ENCODE data around the gene MEF2A.
"Not testable (repeated sequence)": the region's sequence is repeated elsewhere in the genome, so short reads cannot be mapped to it uniquely, and the experiment has no call there.

Gene MEF2A

DNA sequence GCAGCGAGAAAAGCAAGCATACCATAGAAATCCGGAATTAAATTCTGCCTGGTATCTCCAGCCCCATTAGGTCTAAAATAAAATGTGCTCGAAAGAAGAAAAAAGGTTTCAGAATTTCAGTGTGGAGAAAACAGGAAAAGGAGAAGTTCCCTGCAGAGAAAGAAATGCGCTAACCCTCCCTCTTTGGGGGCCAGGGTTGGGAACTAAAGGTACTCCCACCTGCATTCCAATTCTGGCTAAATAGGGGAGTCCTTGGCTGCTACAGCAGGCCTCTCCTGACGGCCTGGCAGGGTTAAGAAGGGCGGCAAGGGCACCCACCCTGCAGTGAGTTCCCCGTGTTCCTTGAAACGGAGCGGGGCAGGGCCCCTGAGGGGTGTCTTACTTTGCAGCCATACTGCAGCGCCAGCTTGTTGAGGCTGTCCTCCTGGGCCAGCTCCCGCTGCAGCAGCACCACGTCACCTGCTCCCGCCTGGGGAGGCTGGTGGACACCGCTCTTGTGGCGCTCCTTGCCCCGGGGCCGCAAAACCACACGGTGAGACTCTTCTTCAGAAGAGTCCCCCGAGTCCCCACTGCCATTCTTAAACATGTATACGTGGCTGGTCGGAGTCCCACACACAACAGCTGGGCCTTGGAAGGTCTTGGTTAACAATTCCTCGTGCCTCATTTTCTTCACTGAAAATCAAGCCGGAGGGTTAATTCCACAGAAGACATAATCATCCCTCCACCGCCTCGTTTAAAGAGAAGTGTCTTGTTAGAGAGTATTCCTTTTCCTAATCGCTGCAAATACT is 165.7 kb downstream of the MEF2A start:
- DNase-seq (ENCODE audit: low read depth), result no peak

DNA sequence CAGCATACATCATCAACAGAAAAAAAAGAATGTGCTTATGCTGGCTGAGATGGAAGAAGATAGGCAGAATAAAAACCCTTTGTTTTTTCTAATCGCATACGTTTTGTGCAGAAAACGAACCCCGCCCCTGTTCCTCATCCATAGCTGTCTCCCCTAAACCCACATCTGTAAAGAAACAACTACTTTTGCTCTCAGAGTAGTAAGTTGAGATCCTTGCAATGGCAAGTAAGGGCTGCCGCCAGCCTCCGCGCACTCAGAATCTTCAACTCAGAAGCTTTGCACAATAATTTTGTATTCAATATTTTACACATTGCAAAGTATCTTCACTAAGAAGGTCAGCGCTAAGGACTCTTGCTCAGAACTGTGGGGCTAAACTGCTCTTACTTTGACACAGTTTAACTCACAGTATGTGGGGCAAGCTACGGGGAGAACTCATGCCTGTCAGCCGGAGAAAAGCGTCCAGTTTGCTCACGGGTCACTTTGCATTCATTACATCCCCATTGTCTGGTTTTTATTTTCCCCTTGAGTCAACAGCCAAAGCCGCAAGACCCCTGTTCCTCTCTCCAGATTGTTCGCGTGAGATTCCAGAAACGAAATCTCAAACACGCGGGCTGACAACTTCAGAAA is 166.5 kb downstream of the MEF2A start:
- no peak for DNase-seq (ENCODE audit: low read depth)

DNA sequence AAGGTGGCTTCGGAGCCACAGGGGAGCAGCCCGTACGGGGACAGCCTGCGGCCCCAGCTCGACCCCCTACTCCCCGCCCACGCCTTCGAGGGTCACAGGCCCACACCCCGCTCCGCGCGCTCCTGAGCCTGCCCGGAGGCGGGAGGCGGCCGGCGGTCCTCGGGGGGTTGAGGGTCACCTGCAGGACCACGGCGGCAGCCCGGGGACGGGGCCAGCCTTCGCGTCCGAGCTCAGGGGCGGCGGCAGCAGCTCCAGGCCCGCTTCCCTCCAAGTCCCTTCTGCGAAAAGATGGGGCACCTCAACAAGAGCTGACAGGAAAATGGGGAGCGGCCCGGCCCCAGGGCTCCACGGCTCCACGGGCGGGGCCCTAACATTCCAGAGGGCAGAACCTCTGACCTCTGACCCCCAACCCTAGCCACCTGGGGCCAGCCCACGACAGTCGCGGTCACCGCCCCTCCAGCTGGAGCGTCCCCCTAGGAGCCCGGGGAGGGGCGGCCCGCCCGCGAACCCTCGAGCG is 167.0 kb downstream of the MEF2A start:
- no peak for DNase-seq (ENCODE audit: low read depth)

DNA sequence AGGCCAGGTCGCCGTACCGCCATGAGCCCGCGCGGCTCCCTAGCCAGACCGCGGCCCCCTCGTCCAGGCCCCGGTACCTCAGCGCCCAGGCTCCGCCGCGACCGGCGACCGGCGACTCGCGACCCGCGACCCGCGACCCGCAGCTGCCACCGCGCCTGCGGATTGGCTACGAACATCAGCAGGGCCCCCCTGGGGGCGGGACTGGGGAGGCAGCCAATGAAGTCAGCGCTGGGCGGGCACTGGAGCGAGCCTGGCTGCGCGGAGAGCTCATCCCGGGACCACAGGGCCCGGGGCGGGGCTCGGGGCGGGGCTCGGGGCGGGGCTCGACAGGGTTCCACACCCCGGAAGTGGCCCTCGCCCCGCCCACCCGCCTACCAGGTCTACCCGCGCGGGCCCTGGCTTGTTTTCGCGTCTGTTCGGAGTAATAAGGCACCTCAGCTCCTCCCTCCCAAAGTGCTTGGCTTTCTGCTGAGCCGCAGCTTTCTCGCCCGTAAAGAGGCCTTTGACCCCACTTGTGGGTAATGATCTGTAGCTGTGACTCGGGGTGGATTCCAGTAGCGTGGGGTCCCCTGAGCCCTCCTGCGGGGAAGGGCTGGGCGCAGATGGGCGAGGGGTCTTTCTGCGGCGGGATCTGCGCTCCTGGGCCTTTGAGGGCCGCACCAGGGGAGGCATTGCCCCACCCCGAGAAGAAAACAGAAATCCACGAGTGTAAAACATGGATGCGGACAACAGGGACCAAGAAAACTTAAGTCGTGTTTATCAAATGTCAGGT is 167.7 kb downstream of the MEF2A start, which contains the start of gene LYSMD4:
LYSMD4 (minus strand) TSS at position 170 of the 772 bp plus-strand sequence. CDS start 1,438 bp downstream, outside the sequence.
- DNase-seq (ENCODE audit: low read depth), result peak; percentile 73

DNA sequence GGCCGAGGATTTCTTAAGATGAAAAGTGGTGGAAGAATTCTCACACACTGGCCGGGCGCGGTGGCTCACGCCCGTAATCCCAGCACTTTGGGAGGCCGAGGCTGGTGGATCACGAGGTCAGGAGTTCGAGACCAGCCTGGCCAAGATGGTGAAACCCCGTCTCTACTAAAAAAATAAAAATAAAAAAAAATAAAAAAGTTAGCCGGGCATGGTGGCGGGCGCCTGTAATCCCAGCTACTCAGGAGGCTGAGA is 168.2 kb downstream of the MEF2A start:
- DNase-seq (ENCODE audit: low read depth), result not testable (repeated sequence)

DNA sequence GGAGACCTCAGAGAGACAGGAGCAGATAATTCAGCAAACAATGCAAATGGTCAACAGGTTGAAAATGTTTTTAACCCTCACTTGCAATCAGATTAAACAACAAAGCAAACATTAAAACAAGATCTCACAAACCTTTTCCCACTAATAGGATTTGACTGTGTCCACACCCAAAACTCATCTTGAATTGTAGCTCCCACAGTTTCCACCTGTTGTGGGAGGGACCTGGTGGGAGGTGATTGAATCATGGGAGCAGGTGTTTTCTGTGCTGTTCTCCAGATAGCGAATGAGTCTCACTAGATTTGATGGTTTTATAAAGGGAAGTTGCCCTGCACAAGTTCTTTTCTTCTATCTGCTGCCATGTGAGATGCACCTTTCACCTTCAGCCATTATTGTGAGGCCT is 168.8 kb downstream of the MEF2A start:
- DNase-seq (ENCODE audit: low read depth), result no peak

DNA sequence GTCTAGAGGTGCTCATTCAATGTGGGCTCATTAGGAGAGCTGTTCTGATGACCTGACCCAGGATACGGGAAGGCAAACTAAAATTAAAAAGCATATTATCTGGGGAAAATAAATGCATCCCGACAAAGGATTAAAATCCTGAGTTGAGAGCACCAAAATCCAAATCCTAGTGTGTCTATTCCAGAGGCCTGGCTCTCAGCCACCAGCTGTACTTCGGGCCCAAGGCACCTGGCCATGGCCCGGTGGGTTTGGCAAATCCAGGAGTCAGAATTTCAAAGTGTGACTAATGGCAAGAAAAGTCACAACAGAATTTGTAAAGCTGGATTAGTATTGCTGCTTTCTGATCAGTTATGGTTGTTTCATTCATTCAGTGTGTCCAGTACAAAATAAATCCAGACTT is 170.1 kb downstream of the MEF2A start:
- no peak for DNase-seq (ENCODE audit: low read depth)

DNA sequence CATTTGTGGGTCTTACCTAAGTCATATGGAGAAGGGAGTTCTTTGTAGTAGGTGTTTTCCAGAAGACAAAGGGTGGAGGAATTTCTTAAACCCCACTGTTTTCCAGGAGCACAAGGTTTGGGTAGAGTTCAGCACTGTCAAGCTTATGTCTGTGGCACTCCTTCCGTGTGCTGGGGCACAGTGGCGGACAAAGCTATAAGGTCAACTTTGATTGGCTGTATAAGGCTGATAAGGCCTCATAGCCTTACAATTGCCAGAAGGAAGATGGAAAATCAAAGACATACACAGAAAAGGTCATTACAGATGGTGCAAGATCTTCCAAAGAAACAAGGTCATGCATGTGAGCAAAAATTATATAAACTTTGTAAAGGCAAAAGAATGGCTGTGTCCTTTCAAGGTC is 170.9 kb downstream of the MEF2A start:
- no peak for DNase-seq (ENCODE audit: low read depth)

DNA sequence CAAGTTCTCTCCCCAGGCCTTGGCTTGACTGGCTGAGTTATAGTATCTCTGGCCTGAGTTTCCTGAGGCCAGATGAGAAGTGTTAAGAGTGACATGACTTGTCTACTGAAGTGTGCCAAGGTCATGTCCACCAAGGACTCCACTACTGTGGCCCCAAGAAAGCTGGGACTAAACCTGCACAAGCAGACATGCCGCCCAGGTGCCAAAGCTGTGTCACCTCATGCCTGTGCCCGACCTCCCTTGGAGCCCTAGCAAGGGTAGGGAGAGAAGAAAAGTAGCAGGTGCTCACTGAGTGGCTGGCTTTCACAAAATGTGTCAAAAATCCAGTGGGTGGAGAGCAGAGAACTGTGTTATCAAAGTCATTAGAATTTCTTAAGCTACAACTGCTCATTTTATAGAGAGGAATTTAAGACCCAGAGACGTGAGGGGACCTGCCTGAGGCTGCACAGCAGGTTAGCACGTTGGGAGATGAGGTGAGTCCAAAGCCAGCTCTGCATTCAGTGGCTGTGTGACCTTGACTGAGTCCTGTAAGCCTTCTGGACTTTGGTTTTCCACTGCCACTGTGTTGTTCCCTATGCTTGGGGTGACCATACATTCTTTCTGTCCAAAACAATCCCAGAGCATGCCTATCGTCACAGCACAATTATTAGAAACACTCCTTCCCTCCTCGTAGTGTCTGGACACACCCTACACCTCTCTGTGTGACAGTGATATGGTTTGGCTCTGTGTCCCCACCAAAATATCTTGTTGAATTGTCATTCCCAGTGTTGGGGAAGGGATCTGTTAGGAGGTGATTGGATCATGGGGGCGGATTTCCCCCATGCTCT is 172.4 kb downstream of the MEF2A start:
- no peak for DNase-seq (ENCODE audit: low read depth)

DNA sequence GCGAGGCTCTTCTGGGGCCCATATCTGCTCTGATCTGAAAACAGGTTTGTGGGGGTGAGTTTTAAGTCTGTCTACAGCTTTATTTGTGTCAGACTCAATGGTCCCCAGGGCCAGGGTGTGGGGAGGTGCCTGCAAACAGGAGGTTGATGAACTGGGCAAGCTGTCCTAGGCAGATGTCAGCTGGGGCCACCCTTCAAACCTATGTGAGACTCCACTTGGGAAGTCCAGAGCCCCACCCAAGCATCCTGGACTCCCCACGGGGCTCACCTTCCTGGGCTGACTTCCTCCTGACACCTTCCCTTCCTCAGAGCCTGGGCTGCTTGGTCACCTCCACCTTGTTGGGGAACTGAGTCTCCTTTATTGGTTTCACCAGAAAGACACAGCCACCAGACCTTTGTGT is 176.1 kb downstream of the MEF2A start:
- no peak for DNase-seq (ENCODE audit: low read depth)

DNA sequence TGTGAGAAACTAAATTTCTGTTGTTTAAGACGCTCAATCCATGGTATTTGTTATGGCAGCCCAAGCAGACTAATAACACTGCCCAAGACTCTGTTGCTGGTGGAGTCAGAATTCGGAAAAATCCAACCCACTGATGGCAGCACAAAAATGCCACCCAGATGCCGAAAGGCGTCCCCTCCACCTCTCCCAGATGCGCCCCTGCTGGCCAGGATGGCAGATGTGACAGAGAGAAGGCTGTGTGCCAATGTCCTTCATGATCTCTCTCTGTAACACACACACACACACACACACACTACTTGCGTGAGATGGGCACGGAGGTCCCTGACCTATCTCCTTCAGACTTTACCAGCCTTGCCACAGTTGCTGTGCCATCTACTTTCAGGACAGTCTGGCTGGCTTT is 178.4 kb downstream of the MEF2A start:
- no peak for DNase-seq (ENCODE audit: low read depth)

DNA sequence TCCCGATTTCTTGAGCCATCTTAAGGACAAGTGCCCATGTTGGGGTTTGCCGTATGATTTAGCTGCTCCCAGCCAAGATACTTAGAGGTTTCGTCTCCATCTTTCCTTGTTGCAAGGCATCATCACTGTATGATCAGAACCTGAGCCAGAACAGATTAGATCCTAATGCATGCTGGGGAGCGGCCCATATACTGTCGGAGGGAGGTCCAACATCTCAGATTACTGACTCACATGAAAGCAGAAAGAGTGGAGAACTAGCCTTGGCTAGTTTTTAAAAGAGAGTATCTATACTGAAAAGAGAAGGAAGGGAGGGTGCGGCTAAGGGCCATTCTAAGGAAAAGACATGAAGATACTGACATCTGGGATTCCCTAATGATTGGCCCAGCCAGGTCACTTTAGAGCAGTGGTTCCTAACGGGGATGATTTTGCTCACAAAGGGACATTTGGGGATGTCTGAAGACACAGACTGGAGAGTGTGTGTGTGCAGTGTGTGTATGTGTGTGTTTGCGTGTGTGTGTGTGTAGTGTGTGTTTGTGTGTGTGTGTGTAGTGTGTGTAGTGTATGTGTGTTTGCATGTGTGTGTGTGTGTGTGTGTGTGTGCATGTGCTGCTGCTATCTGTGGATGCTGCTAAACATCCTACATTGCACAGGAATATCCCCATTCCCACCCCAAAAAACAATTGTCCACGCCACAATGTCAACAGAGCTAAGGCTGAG is 179.7 kb downstream of the MEF2A start:
- DNase-seq (ENCODE audit: low read depth), result no peak

DNA sequence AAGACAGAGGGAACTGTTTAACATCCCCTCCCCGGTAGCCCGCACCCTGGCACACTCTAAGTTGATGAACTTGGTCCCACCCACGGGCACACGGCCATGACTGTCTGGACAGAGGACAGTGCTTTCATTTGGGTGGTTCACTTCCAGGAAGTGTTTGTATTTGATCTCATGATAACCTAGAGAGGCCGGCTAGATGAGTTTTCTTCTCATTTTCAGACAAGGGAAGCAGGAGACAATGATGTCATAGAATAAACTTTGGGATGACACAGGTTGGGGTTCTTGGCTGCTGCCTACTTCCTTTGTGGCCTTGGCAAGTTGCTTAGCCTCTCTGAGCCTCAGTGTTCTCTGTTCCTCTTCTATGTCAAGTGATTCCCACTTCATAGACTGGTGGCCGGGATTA is 183.6 kb downstream of the MEF2A start:
- no peak for DNase-seq (ENCODE audit: low read depth)

DNA sequence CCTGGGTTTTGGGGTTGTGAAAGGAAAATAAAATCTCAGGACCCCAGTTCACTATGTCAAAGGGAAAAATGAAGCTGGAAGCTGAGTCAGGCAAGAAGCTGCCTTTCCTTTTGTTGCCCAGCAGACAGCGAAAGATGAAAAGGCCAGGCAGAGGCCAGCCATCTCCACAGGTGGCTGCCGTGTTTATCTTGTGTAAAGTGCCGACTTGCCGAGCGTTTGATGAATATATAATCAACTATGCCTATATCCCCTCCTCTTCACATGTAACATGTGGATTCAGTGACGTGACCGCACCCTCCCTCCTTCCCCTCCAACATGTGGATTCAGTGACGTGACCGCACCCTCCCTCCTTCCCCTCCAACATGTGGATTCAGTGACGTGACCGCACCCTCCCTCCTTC is 184.5 kb downstream of the MEF2A start:
- DNase-seq (ENCODE audit: low read depth), result not testable (repeated sequence)

DNA sequence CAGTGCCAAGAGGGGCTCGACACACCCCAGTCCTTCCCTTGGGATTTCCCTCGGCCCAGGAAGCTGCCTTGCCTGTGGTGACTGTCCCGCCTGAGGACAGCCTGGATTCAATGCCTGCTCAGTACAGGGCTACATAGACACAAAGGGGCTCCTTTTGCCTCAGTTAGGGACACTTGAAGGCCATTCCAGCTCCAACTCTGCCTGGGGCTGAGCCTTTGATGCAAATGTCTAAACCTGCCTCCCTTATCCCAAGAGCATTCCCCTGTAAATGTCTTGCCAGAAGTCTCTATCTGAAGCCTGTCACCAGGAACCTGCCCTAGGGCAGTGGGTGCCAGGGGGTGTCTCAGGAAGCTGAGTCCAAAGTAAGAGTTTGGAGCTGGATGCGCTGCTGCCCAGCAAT is 186.8 kb downstream of the MEF2A start:
- no peak for DNase-seq (ENCODE audit: low read depth)

DNA sequence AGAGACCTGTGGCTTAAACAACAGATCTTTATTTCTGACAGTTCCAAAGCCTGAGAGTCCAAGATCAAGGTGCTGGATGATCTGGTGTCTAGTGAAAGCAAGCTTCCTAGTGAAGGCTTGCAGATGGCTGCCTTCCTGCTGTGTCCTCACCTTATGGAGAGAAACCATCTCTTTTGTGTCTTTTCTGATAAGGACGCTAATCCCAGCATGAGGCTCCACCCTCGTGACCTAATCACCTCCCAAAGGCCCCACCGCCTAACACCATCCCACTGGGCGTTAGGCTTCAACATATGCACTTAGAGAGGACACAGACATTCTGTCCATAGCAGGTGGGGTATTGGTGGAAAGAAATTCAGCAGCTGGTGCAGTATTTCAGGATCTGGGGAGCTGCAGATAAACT is 187.3 kb downstream of the MEF2A start:
- no peak for DNase-seq (ENCODE audit: low read depth)

DNA sequence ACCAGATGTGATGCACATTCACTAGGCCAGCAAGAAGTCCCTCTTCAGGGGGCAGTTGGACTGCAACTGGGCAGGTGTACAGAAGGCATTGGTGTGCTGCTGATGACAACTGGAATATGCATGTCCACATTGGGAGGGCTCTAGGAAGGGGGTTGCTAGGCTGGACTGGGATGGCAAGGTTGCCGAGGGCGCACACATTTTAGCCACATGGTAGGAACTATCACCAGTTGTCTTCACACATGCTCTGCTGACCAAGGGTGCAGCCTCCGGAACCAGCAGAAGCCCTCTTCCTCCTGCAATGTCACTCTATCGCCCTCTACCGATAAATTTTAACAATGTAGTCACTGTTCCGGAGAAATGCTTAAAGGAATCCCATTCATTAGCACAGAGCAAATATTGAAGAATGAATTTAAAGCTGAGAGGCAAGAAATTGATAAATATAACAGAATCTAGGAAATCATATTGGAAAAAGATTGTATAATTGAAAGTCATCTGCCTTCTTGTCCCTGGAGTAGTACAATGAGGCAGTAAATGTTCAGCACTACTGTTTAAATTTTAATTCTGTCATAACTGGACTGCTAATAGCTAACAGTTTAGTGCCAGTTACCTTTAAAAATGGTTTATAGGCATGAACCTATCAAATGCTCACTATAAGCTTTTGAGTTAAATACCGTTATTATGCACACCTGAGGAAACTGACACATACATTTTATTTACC is 190.1 kb downstream of the MEF2A start:
- peak; percentile 26 for DNase-seq (ENCODE audit: low read depth)

DNA sequence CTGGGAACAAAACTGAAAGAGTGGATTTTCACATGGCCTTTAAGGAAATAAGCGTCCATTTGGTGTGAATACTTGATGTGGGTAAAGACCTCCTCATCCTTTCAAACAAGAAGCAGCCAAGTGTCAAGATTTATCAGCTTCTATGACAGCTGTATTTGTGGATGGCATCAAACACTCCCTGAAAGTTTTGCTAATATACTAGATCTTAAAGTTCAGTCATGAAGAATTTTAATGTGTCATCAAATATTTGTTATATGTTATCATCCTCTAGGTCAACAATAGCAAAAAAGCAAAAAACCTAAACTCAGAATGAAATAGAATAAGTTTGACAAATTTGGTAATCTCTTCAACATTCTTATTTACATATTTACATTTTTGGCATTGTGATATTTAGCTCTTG is 196.5 kb downstream of the MEF2A start:
- DNase-seq (ENCODE audit: low read depth), result no peak

DNA sequence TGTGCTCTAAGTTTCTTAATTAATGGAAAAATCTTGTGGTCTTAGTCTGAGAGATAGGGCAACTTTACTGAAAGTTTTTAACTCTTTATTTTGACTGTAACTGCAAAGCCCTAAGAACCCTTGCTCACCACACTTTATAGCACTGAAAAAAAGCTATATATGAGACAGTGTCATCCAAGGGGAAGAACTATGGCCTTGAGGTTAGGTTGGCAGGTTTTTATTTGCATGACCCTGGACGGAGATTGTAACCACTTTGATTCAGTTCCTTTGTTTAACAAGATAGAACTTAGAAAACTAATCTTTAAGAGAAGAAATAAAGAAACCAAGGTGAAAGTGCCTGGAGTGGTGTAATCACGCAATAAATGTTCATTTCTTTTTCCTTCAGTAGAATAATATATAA is 198.0 kb downstream of the MEF2A start:
- DNase-seq (ENCODE audit: low read depth), result no peak

DNA sequence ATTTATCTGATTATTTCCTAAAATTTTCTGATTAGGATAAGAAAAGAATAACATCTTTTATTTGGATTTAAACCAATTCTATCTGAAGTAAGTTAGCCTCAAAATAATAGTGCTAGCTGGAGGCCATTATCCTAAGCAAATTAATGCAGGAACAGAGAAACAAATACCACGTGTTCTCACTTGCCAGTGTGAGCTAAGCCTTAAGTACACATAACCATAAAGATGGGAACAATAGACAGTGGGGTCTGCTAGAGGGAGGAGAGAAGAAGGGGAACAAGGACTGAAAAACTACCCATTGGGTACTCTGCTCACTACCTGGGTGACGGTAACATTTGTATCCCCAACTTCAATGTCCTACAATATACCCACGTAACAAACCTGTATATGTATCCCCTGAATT is 198.7 kb downstream of the MEF2A start:
- DNase-seq (ENCODE audit: low read depth), result no peak

Measured in HS-27A (cell line).